ENCODE data around the gene TP53BP2.

The TP53BP2 gene

GRCh38 chr1:223886516-223886921 lies 40.8 kb upstream of the TP53BP2 start:
- no peak overlapping the region for H2AFZ ChIP-seq (ENCODE audit: low read depth, low read length)
- H3K4me2 ChIP-seq (ENCODE audit: insufficient read depth, low read length) = no peak overlapping the region
- H4K20me1 ChIP-seq (ENCODE audit: insufficient read depth, low read length) = no peaks in the 10 kb centered on the region
- ATAC-seq (ENCODE audit: insufficient read depth, low read depth) = no peak
- no peak overlapping the region for H3K9ac ChIP-seq (ENCODE audit: low read depth, low read length)
- H3K27me3 ChIP-seq (ENCODE audit: insufficient read depth, low read length, poor library complexity) = peaks cover 2% of the 10 kb centered on the region
- H3K79me2 ChIP-seq (ENCODE audit: insufficient read depth, low read length) = no peaks in the 10 kb centered on the region
- TF ChIP-seq CTCF (IDR thresholded peaks at IDR 0.05; ENCODE audit: borderline replicate concordance, extremely low read depth, low read length, poor library complexity, severe bottlenecking) (no peak), EZH2 (IDR thresholded peaks at IDR 0.05; ENCODE audit: borderline replicate concordance, low read depth, low read length, severe bottlenecking) (no peak)
- no peaks in the 10 kb centered on the region for H3K4me1 ChIP-seq (ENCODE audit: insufficient read depth, low read length)
- no peak overlapping the region for H3K27ac ChIP-seq (ENCODE audit: low read length)
- no peaks in the 10 kb centered on the region for H3K36me3 ChIP-seq (ENCODE audit: insufficient read depth, low read length)
- no peaks in the 10 kb centered on the region for H3K9me3 ChIP-seq (ENCODE audit: insufficient read depth, low read length, severe bottlenecking)
- DNase-seq = no peak
- H3K4me3 ChIP-seq (ENCODE audit: low read depth in 1 of 2, low read length in 2 of 2) = no peak overlapping the region

- ATAC-seq (ENCODE audit: insufficient read depth, low read depth) (no peak), DNase-seq (no peak)
- H3K4me1 ChIP-seq (ENCODE audit: insufficient read depth, low read length) = no peaks in the 10 kb centered on the region
- no peak overlapping the region for H3K4me3 ChIP-seq (ENCODE audit: low read depth in 1 of 2, low read length in 2 of 2)
- H3K36me3 ChIP-seq (ENCODE audit: insufficient read depth, low read length) = no peaks in the 10 kb centered on the region
- no peak overlapping the region for H3K27ac ChIP-seq (ENCODE audit: low read length)
- TF ChIP-seq CTCF (IDR thresholded peaks at IDR 0.05; ENCODE audit: borderline replicate concordance, extremely low read depth, low read length, poor library complexity, severe bottlenecking) = no peak
- no peak for TF ChIP-seq EZH2 (IDR thresholded peaks at IDR 0.05; ENCODE audit: borderline replicate concordance, low read depth, low read length, severe bottlenecking)
- no peak overlapping the region for H2AFZ ChIP-seq (ENCODE audit: low read depth, low read length)
- no peaks in the 10 kb centered on the region for H3K9me3 ChIP-seq (ENCODE audit: insufficient read depth, low read length, severe bottlenecking)
- H3K4me2 ChIP-seq (ENCODE audit: insufficient read depth, low read length) = no peak overlapping the region
- H4K20me1 ChIP-seq (ENCODE audit: insufficient read depth, low read length) = no peaks in the 10 kb centered on the region
- H3K9ac ChIP-seq (ENCODE audit: low read depth, low read length) = no peak overlapping the region
- H3K27me3 ChIP-seq (ENCODE audit: insufficient read depth, low read length, poor library complexity) = peaks cover 2% of the 10 kb centered on the region
- no peaks in the 10 kb centered on the region for H3K79me2 ChIP-seq (ENCODE audit: insufficient read depth, low read length)
Measured at GRCh38 chr1:223885614-223886013, 39.9 kb upstream of the TP53BP2 start.

GRCh38 chr1:223878598-223879325 lies 33.0 kb upstream of the TP53BP2 start:
- ATAC-seq (ENCODE audit: insufficient read depth, low read depth) (no peak), DNase-seq (no peak)
- Histone ChIP-seq H3K27ac (ENCODE audit: low read length) (no peak overlapping the region), H3K4me3 (ENCODE audit: low read depth in 1 of 2, low read length in 2 of 2) (no peak overlapping the region), H4K20me1 (ENCODE audit: insufficient read depth, low read length) (no peaks in the 10 kb centered on the region), H3K27me3 (ENCODE audit: insufficient read depth, low read length, poor library complexity) (peaks cover 7% of the 10 kb centered on the region), H3K36me3 (ENCODE audit: insufficient read depth, low read length) (no peaks in the 10 kb centered on the region), H3K9me3 (ENCODE audit: insufficient read depth, low read length, severe bottlenecking) (no peaks in the 10 kb centered on the region), H3K9ac (ENCODE audit: low read depth, low read length) (no peak overlapping the region), H3K4me2 (ENCODE audit: insufficient read depth, low read length) (no peak overlapping the region), H3K79me2 (ENCODE audit: insufficient read depth, low read length) (no peaks in the 10 kb centered on the region), H3K4me1 (ENCODE audit: insufficient read depth, low read length) (no peaks in the 10 kb centered on the region), H2AFZ (ENCODE audit: low read depth, low read length) (no peak overlapping the region)
- no peak for TF ChIP-seq CTCF (IDR thresholded peaks at IDR 0.05; ENCODE audit: borderline replicate concordance, extremely low read depth, low read length, poor library complexity, severe bottlenecking)
- TF ChIP-seq EZH2 (IDR thresholded peaks at IDR 0.05; ENCODE audit: borderline replicate concordance, low read depth, low read length, severe bottlenecking) = no peak
